Activated CD8-positive, alpha-beta T cell treated with anti-CD3 and anti-CD28 coated beads for 36 hours (primary cell): Measurements from ENCODE around the gene AMOTL1. TPM values are rescaled to one million over a fixed set of nuclear protein-coding genes. Genes with fewer than 3 reads are reported as not detected.

Experiments
- ATAC-seq: fragments of 200-7000 bp; cut with Tn5 transposase; one replicate; pipeline ENCODE4 v1.10.0; 2021; ENCODE audit warnings: mild to moderate bottlenecking, moderate library complexity
- CTCF ChIA-PET: fragments of 350-600 bp; sonication (Branson Sonifier 250); formaldehyde crosslinking; loops from one replicate; lab custom pipeline; 2021; ENCODE audit warnings: antibody characterized with exemption; lab: Charles Lee
- POLR2A ChIA-PET: fragments of 350-600 bp; sonication (Branson Sonifier 250); formaldehyde crosslinking; loops from one replicate; lab custom pipeline; 2021; ENCODE audit warnings: antibody characterized with exemption; lab: Charles Lee
- DNase-seq: peaks from one replicate; pipeline ENCODE4 v3.0.0-alpha.2; 2020
- H3K27ac Mint-ChIP-seq: one replicate; pipeline ENCODE4 v1.8.0; 2021; ENCODE audit warnings: mild to moderate bottlenecking, mixed read lengths
- H3K27me3 Mint-ChIP-seq: one replicate; pipeline ENCODE4 v1.8.0; 2021; ENCODE audit warnings: mixed read lengths
- H3K36me3 Mint-ChIP-seq: one replicate; pipeline ENCODE4 v1.8.0; 2021; ENCODE audit warnings: low read depth, mixed read lengths
- H3K4me1 Mint-ChIP-seq: one replicate; pipeline ENCODE4 v1.8.0; 2021; ENCODE audit warnings: low read depth, mixed read lengths
- H3K4me3 Mint-ChIP-seq: one replicate; pipeline ENCODE4 v1.8.0; 2021; ENCODE audit warnings: mild to moderate bottlenecking, moderate library complexity, mixed read lengths
- H3K9me3 Mint-ChIP-seq: one replicate; pipeline ENCODE4 v1.8.0; 2021; ENCODE audit warnings: mixed read lengths
- intact Hi-C: fragments of 100-400 bp; cut with micrococcal nuclease; formaldehyde crosslinking; loops from one replicate; pipeline ENCODE4 v1.10.0; 2022
- total RNA-seq, 2 experiments: library from RNA; stranded (reverse); gene quantifications; one replicate each; pipeline ENCODE4 v1.2.3, GENCODE V29; 2021
- TF ChIP-seq, protein P1 (sequence below): fragments of 200-600 bp; IDR thresholded peaks from one replicate; pipeline ENCODE4 v1.8.0; 2022; ENCODE audit warnings: antibody characterized with exemption, mild to moderate bottlenecking

Gene AMOTL1
- total RNA-seq, 2 experiments from 2014 or later, result 1.5 to 1.7 TPM

DNA sequence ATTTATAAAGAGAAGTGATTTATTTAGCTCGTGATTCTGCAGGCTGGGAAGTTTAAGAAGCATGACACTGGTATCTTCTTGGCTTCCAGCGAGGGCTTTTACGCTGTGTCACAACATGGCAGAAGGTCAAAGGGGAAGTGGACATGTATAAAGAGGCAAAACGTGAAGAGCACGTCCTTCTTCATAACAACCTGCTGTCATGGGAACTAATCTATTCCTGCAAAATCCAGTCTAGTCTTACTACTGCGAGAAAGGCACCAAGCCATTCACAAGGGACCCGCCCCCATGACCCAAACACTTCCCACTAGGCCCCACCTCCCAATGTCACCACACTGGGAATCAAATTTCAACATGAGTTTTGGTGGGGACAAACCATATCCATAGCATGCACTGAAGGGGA, 58.3 kb downstream of the AMOTL1 start:
- Mint-ChIP-seq H3K9me3 (no peaks in the 10 kb centered on the region), H3K27ac (no peak overlapping the region), H3K27me3 (no peaks in the 10 kb centered on the region), H3K4me1 (no peaks in the 10 kb centered on the region), H3K4me3 (no peak overlapping the region), H3K36me3 (no peaks in the 10 kb centered on the region)
- no peak for DNase-seq
- POLR2A ChIA-PET, result no interaction called here
- no peak for ATAC-seq
- CTCF ChIA-PET, result interaction anchor here (0.6 kb wide), 1 partner anchor 211 kb away, joined by 3 read pairs; no protein-coding TSS in a partner anchor
- TF ChIP-seq, protein P1, sequence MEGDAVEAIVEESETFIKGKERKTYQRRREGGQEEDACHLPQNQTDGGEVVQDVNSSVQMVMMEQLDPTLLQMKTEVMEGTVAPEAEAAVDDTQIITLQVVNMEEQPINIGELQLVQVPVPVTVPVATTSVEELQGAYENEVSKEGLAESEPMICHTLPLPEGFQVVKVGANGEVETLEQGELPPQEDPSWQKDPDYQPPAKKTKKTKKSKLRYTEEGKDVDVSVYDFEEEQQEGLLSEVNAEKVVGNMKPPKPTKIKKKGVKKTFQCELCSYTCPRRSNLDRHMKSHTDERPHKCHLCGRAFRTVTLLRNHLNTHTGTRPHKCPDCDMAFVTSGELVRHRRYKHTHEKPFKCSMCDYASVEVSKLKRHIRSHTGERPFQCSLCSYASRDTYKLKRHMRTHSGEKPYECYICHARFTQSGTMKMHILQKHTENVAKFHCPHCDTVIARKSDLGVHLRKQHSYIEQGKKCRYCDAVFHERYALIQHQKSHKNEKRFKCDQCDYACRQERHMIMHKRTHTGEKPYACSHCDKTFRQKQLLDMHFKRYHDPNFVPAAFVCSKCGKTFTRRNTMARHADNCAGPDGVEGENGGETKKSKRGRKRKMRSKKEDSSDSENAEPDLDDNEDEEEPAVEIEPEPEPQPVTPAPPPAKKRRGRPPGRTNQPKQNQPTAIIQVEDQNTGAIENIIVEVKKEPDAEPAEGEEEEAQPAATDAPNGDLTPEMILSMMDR, result no peak
- intact Hi-C loops, result no loop called here

DNA sequence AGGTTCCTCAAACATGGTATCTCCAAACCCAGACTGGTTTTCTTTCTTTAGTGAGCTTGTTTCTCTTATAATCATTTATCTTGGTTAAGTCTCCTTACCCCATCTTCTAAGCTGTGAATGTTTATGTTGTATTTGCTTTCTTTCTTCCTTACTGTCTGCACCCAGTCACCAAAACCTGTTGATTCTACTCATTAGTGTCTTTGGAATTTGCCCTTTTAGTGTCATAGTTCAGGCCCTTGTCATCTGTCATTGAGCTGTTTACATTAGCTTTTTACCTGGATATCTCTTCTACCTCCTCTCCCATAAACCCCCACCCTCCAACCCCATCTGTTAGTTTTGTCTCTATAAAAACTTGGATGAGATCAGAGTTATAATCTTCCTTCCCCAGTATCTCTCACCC, 59.9 kb downstream of the AMOTL1 start:
- H3K27ac Mint-ChIP-seq, result no peak overlapping the region
- POLR2A ChIA-PET, result no interaction called here
- no peaks in the 10 kb centered on the region for H3K36me3 Mint-ChIP-seq
- TF ChIP-seq, protein P1, result no peak
- CTCF ChIA-PET, result no interaction called here
- intact Hi-C loops, result no loop called here
- no peaks in the 10 kb centered on the region for H3K4me1 Mint-ChIP-seq
- no peak for ATAC-seq
- no peaks in the 10 kb centered on the region for H3K9me3 Mint-ChIP-seq
- H3K4me3 Mint-ChIP-seq, result no peak overlapping the region
- peaks cover 1% of the 10 kb centered on the region for H3K27me3 Mint-ChIP-seq
- DNase-seq, result no peak

DNA sequence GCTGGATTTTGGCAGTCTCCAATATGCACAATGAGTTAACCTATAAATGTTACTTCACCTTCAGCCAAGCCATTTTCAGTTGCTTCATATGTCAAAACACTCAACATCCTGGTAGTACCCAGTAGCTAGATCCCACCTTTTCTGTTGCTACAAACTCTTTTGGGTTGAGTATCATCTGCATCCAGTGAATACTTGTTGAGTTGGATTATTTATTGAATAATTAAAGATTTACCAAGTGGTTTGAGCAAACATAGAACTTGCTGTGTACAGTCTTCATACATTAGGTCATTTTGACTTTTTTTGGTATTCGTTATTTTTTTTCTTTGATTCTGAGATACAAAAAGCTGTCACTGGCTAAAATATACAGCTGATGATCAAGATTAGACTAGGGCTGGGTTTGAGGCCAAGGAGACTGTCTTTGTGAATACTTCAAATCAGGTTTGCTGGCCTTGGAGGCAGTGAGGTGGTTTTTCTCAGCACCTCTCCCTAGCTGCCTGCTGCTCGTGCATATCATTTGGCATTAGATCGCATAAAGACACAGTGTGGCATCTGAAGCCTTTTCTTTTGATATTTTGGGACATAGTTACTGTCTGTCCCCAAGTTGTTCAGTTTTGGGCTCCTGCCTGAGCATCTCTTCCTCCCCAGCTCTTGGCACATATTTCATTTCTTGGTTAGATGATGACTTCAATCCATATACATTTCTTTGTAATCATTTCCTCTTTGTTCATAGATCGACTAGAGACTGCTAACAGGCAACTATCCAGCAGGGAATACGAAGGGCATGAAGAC, 62.8 kb downstream of the AMOTL1 start:
- CTCF ChIA-PET, result interaction anchor here (2.7 kb wide), 1 partner anchor 67 kb away, joined by 8 read pairs; no protein-coding TSS in a partner anchor
- Mint-ChIP-seq H3K27me3 (peaks cover 1% of the 10 kb centered on the region), H3K36me3 (no peaks in the 10 kb centered on the region), H3K4me1 (no peaks in the 10 kb centered on the region), H3K4me3 (no peak overlapping the region), H3K27ac (no peak overlapping the region), H3K9me3 (no peaks in the 10 kb centered on the region)
- intact Hi-C loops, result no loop called here
- TF ChIP-seq, protein P1, result no peak
- ATAC-seq, result no peak
- POLR2A ChIA-PET, result interaction anchor here (0.5 kb wide), 1 partner anchor 1526 kb away, joined by 3 read pairs; no protein-coding TSS in a partner anchor
- no peak for DNase-seq

DNA sequence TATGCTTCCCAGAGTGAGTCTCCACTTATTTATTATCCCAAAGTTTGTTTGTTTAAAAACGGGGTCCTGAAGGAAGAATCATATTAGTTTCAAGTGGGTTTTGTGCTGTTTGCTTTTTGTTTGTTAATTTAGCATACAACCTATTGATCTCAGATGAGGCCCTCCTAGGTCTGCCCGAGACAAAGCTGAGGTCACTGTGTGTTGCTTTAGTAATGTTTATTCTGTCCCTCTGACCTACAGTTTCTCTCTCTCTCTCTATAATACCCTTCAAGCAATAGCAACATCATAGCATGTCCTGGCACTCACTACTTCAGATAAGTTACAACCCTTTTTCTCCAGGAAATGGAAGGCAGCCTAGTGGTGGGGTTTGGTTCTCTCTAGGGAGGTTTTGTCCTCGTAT, 63.4 kb downstream of the AMOTL1 start:
- ChIA-PET POLR2A (no interaction called here), CTCF (interaction anchor here (2.7 kb wide), 1 partner anchor 66 kb away, joined by 8 read pairs; no protein-coding TSS in a partner anchor)
- Mint-ChIP-seq H3K4me1 (no peaks in the 10 kb centered on the region), H3K36me3 (no peaks in the 10 kb centered on the region), H3K9me3 (no peaks in the 10 kb centered on the region), H3K27ac (no peak overlapping the region), H3K4me3 (no peak overlapping the region), H3K27me3 (peaks cover 1% of the 10 kb centered on the region)
- DNase-seq (no peak), ATAC-seq (no peak)
- intact Hi-C loops, result no loop called here
- TF ChIP-seq, protein P1, result no peak

DNA sequence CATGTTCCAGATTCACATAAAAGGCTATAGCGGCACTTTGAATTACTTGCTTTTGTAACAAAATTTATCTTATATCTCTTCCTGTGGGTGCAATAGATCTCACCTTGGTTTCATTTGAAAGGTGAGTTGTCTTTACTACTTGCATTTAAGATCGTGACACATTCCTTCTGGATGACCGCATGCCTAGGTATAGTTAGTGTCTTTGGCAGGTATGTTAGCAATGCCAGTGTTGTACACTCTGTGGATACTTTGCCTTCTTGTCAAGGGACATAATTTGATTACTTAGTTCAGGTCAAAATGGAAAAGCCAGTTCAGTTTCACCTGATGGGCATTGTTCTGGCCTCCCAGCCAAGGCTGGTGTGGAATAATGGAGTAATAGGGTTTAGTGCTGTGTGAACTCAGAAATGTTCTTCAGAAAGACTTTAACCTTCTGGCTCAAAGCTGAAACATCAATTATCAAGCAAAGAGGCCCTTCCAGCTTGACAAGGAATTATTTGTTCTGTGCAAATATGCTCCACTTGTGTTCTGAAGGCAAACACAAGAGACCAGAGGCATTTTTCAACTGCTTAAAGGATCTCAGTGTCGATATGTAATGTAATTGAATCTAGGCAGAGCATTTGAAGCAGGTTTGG, 64.6 kb downstream of the AMOTL1 start:
- H3K36me3 Mint-ChIP-seq, result no peaks in the 10 kb centered on the region
- H3K4me1 Mint-ChIP-seq, result no peaks in the 10 kb centered on the region
- peaks cover 1% of the 10 kb centered on the region for H3K27me3 Mint-ChIP-seq
- DNase-seq (no peak), ATAC-seq (no peak)
- intact Hi-C loops, result no loop called here
- H3K4me3 Mint-ChIP-seq, result no peak overlapping the region
- H3K9me3 Mint-ChIP-seq, result no peaks in the 10 kb centered on the region
- H3K27ac Mint-ChIP-seq, result no peak overlapping the region
- ChIA-PET CTCF (interaction anchor here (2.7 kb wide), 1 partner anchor 65 kb away, joined by 8 read pairs; no protein-coding TSS in a partner anchor), POLR2A (interaction anchor here (0.6 kb wide), 1 partner anchor 183 kb away, joined by 3 read pairs; no protein-coding TSS in a partner anchor)
- TF ChIP-seq, protein P1, result no peak
